ENCODE results near the gene RASAL1. TPM values are rescaled to one million over a fixed set of nuclear protein-coding genes. Genes with fewer than 3 reads are reported as not detected.

RASAL1 gene
- total RNA-seq (under 1 TPM; 0.51 to 0.72 TPM), polyA plus RNA-seq (0.45 TPM)

DNA sequence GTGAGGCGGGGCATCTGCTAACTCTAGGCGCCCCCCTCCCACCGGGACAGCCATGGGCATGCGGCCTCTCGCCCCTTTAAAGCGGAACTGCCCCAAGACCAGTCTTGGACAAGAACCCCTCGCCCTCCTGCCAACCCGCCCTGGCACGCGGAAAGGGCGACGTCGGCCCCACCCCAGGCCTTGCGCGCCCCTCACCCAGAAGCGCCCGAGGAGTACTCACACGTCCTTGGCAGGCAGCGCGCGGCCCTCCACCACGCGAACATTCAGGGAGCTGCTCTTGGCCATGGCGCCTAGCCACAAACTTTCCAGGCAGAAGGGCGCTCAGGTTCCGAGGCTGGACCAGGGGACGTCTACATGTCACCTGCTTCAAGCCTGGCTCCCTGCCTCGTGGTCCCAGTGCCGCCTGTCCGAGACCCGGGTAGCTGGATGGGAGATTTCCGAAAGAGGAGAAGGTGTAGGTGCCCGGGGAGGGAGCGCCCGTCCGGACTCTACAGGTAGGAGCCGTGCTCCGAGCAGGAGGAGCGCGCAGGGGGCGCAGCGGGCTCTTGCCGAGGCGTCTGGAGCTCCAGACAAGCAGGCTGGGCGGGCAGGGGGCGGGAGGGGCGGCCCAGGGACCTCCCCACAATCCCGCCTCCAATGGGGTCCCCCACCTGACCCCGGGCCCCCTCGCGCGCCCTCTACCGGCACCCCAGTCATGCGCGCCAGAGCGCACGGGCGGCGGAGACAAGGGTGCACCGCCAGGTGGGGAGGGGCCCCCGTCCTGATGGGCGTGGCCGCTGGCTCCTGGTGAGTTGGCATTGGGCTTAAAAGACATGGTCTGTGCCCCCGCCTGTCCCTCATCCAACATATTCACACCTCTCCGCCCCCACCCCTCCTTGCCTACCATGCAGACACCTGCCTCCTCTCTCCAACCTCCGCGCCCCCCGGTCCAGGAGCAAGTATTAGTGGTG, at the start of gene RASAL1:
Gene RASAL1 (minus strand): TSS at position 584 of the 950 bp plus-strand sequence. CDS start 299 bp downstream, at position 285.
- Mint-ChIP-seq H3K27me3 (peaks cover 9 to 19% of the 10 kb centered on the region in 2 donors), H3K36me3 (no peaks in the 10 kb centered on the region), H3K4me3 (peak within 1 kb of the TSS; percentile 63 to 81 (median 77)), H3K9me3 (no peaks in the 10 kb centered on the region), H3K27ac (peak within 1 kb of the TSS in 7 of 8 donors; percentile 34 to 95 (median 91)), H3K4me1 (peaks cover 3 to 21% (median 12%) of the 10 kb centered on the region in 3 donors)
- DNase-seq: peak; percentile 56 to 69 (median 66)
- peaks cover 14% of the 10 kb centered on the region for H3K4me1 ChIP-seq (ENCODE audit: insufficient read depth, low read length)
- ChIA-PET POLR2A (interaction anchor here (0.5 kb wide), 1 partner anchor 100 kb away, joined by 3 read pairs; no protein-coding TSS in a partner anchor), CTCF (interaction anchor here (1.7 kb wide), 1 partner anchor 21 kb away, joined by 3 read pairs; no protein-coding TSS in a partner anchor)
- H3K27me3 ChIP-seq (ENCODE audit: insufficient read depth, low read length, poor library complexity, severe bottlenecking): no peaks in the 10 kb centered on the region
- H3K9me3 ChIP-seq (ENCODE audit: low read length): no peaks in the 10 kb centered on the region
- peak within 1 kb of the TSS; percentile 48 for H3K4me3 ChIP-seq (ENCODE audit: low read length)
- H3K27ac ChIP-seq (ENCODE audit: low read depth, low read length): no peak within 1 kb of the TSS
- no peaks in the 10 kb centered on the region for H3K36me3 ChIP-seq (ENCODE audit: insufficient read depth, low read length)

GRCh38 chr12:113184900-113185179, 49.3 kb upstream of the RASAL1 start:
- no peaks in the 10 kb centered on the region for H3K27me3 ChIP-seq (ENCODE audit: insufficient read depth, low read length, poor library complexity, severe bottlenecking)
- Mint-ChIP-seq H3K4me1 (peaks cover 28 to 51% (median 49%) of the 10 kb centered on the region in 3 donors), H3K27me3 (no peaks in the 10 kb centered on the region), H3K27ac (peak overlapping the region; percentile 96 to 99 (median 97)), H3K36me3 (peaks cover 0 to 49% (median 6%) of the 10 kb centered on the region in 3 donors), H3K9me3 (no peaks in the 10 kb centered on the region), H3K4me3 (peak overlapping the region; percentile 94 to 100 (median 96))
- peak overlapping the region; percentile 85 for H3K4me3 ChIP-seq (ENCODE audit: low read length)
- ChIA-PET POLR2A (interaction anchor here (0.7 to 1.8 kb wide), 3 partner anchors 38 to 880 kb away, joined by 3 to 11 read pairs (median 3); partner anchors contain the start of genes OAS2 and TPCN1), CTCF (interaction anchor here (0.8 to 4.0 kb wide), 3 partner anchors 11 to 136 kb away, joined by 3 to 27 read pairs (median 4); no protein-coding TSS in a partner anchor)
- H3K4me1 ChIP-seq (ENCODE audit: insufficient read depth, low read length): peaks cover 31% of the 10 kb centered on the region
- H3K27ac ChIP-seq (ENCODE audit: low read depth, low read length): peak overlapping the region; percentile 89
- no peaks in the 10 kb centered on the region for H3K9me3 ChIP-seq (ENCODE audit: low read length)
- H3K36me3 ChIP-seq (ENCODE audit: insufficient read depth, low read length): peaks cover 14% of the 10 kb centered on the region
- peak; percentile 82 to 92 (median 89) for DNase-seq

DNA sequence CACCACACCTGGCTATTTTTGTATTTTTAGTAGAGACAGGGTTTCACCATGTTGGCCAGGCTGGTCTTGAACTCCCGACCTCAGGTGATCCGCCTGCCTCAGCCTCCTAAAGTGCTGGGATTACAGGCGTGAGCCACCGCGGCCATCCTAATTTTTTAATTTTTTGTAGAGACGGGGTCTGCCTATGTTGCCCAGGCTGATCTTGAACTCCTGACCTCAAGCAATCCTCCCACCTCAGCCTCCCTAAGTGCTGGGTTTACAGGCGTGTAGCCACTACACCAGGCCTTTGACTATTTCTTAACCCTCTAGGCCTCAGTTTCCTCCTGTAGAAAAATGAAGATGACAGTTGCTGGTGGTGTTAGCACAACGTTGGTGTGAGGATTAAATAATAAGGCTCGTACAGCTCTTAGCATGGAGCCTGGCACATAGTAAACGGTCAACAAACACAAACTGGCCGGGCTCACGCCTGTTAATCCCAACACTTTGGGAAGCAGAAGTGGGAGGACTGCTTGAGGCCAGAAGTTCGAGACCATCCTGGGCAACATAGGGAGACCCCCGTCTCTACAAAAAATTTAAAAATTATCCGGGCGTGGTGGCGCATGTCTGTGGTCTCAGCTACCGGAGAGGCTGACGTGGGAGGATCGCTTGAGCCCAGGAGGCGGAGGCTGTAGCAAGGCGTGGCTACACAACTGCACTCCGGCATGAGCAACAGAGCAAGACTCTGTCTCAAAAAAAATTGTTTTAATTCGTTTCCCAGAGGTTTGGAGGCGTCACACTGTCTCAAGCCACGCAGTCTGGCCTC, 48.7 kb upstream of the RASAL1 start:
- POLR2A ChIA-PET: interaction anchor here (0.7 to 1.8 kb wide), 3 partner anchors 38 to 880 kb away, joined by 3 to 11 read pairs (median 3); partner anchors contain the start of genes OAS2 and TPCN1
- Histone ChIP-seq H3K27ac (ENCODE audit: low read depth, low read length) (peak overlapping the region; percentile 89), H3K36me3 (ENCODE audit: insufficient read depth, low read length) (peaks cover 18% of the 10 kb centered on the region), H3K4me1 (ENCODE audit: insufficient read depth, low read length) (peaks cover 31% of the 10 kb centered on the region), H3K9me3 (ENCODE audit: low read length) (no peaks in the 10 kb centered on the region), H3K27me3 (ENCODE audit: insufficient read depth, low read length, poor library complexity, severe bottlenecking) (no peaks in the 10 kb centered on the region), H3K4me3 (ENCODE audit: low read length) (peak overlapping the region; percentile 85)
- Mint-ChIP-seq H3K27me3 (no peaks in the 10 kb centered on the region), H3K9me3 (no peaks in the 10 kb centered on the region), H3K4me1 (peaks cover 28 to 51% (median 48%) of the 10 kb centered on the region in 3 donors), H3K27ac (peak overlapping the region; percentile 96 to 99 (median 97)), H3K4me3 (peak overlapping the region; percentile 94 to 100 (median 96)), H3K36me3 (peaks cover 0 to 53% (median 4%) of the 10 kb centered on the region in 3 donors)
- DNase-seq: no peak
- CTCF ChIA-PET: interaction anchor here (0.8 to 4.0 kb wide), 3 partner anchors 10 to 136 kb away, joined by 3 to 27 read pairs (median 4); no protein-coding TSS in a partner anchor

GRCh38 chr12:113183030-113183589, 47.5 kb upstream of the RASAL1 start:
- peak overlapping the region; percentile 28 to 100 (median 48) for H3K4me3 Mint-ChIP-seq
- peaks cover 28% of the 10 kb centered on the region for H3K36me3 ChIP-seq (ENCODE audit: insufficient read depth, low read length)
- peaks cover 2 to 57% (median 4%) of the 10 kb centered on the region in 3 donors for H3K36me3 Mint-ChIP-seq
- H3K27me3 ChIP-seq (ENCODE audit: insufficient read depth, low read length, poor library complexity, severe bottlenecking): no peaks in the 10 kb centered on the region
- no peak for DNase-seq
- H3K9me3 ChIP-seq (ENCODE audit: low read length): no peaks in the 10 kb centered on the region
- H3K27ac Mint-ChIP-seq: peak overlapping the region in 6 of 8 donors; percentile 27 to 98 (median 56)
- peaks cover 28 to 51% (median 45%) of the 10 kb centered on the region in 3 donors for H3K4me1 Mint-ChIP-seq
- POLR2A ChIA-PET: no interaction called here
- H3K27ac ChIP-seq (ENCODE audit: low read depth, low read length): no peak overlapping the region
- CTCF ChIA-PET: interaction anchor here (4.0 kb wide), 1 partner anchor 9 kb away, joined by 27 read pairs; no protein-coding TSS in a partner anchor
- H3K4me3 ChIP-seq (ENCODE audit: low read length): no peak overlapping the region
- H3K4me1 ChIP-seq (ENCODE audit: insufficient read depth, low read length): peaks cover 31% of the 10 kb centered on the region
- H3K9me3 Mint-ChIP-seq: no peaks in the 10 kb centered on the region
- no peaks in the 10 kb centered on the region for H3K27me3 Mint-ChIP-seq

GRCh38 chr12:113181975-113182374, 46.4 kb upstream of the RASAL1 start:
- peaks cover 26 to 41% (median 37%) of the 10 kb centered on the region in 3 donors for H3K4me1 Mint-ChIP-seq
- H3K4me3 Mint-ChIP-seq: peak overlapping the region in 1 of 7 donors; percentile 44
- no peak overlapping the region for H3K27ac ChIP-seq (ENCODE audit: low read depth, low read length)
- H3K27me3 ChIP-seq (ENCODE audit: insufficient read depth, low read length, poor library complexity, severe bottlenecking): no peaks in the 10 kb centered on the region
- ChIA-PET POLR2A (interaction anchor here (0.7 kb wide), 1 partner anchor 21 kb away, joined by 3 read pairs; no protein-coding TSS in a partner anchor), CTCF (interaction anchor here (1.5 kb wide), 1 partner anchor 40 kb away, joined by 3 read pairs; no protein-coding TSS in a partner anchor)
- H3K9me3 ChIP-seq (ENCODE audit: low read length): no peaks in the 10 kb centered on the region
- DNase-seq: no peak
- no peak overlapping the region for H3K4me3 ChIP-seq (ENCODE audit: low read length)
- peaks cover 40% of the 10 kb centered on the region for H3K36me3 ChIP-seq (ENCODE audit: insufficient read depth, low read length)
- H3K27ac Mint-ChIP-seq: peak overlapping the region in 2 of 8 donors; percentile 34 to 81
- no peaks in the 10 kb centered on the region for H3K27me3 Mint-ChIP-seq
- H3K36me3 Mint-ChIP-seq: peaks cover 11 to 64% (median 11%) of the 10 kb centered on the region in 3 donors
- peaks cover 27% of the 10 kb centered on the region for H3K4me1 ChIP-seq (ENCODE audit: insufficient read depth, low read length)
- H3K9me3 Mint-ChIP-seq: no peaks in the 10 kb centered on the region

DNA sequence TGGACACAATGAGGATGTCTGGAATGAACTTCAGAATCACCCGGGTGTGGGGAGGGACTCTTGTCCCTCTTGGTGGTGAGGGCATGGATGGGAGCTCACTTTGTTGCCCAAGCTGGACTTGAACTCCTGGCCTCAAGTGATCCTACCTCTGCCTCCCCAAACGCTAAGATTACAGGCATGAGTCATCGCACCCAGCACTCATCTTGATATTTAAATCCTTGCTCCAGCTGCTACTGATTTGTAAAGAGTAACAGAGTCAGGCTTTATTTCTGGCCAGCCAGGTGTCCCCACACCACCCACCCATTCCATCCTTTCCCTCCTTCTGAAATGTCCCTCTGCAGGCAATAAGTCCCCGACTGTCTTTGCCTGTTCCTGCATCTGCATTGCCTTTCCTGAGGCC, 44.8 kb upstream of the RASAL1 start:
- CTCF ChIA-PET: interaction anchor here (2.0 kb wide), 1 partner anchor 131 kb away, joined by 6 read pairs; no protein-coding TSS in a partner anchor
- peak overlapping the region in 1 of 8 donors; percentile 95 for H3K27ac Mint-ChIP-seq

DNA sequence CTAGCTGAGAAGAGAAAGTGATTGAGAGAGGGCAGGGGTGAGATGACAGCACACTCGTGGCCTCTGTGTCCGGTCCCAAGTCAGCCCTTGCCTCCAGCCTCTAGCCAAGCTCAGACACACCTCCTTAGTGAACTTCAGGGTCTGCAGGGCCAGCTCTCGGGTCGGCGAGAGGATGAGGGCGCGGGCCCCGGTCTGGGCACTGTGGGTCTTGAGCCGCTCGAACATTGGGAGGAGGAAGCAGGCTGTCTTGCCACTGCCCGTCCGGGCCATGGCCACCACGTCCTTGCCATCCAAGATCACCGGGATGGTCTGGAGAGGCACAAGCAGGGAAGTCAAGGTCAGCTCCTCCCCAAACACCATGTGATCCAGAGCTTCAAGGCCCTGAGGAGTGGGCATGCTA, 43.5 kb upstream of the RASAL1 start:
- Mint-ChIP-seq H3K27me3 (no peaks in the 10 kb centered on the region), H3K4me1 (peaks cover 14 to 28% (median 22%) of the 10 kb centered on the region in 3 donors), H3K27ac (peak overlapping the region in 1 of 8 donors; percentile 86), H3K9me3 (no peaks in the 10 kb centered on the region), H3K4me3 (no peak overlapping the region), H3K36me3 (peaks cover 16 to 76% (median 21%) of the 10 kb centered on the region in 3 donors)
- ChIA-PET POLR2A (no interaction called here), CTCF (interaction anchor here (0.6 to 1.3 kb wide), 4 partner anchors 25 to 156 kb away, joined by 3 to 6 read pairs (median 4); partner anchors contain the start of genes SLC8B1 and TPCN1)
- Histone ChIP-seq H3K36me3 (ENCODE audit: insufficient read depth, low read length) (peaks cover 52% of the 10 kb centered on the region), H3K27me3 (ENCODE audit: insufficient read depth, low read length, poor library complexity, severe bottlenecking) (no peaks in the 10 kb centered on the region), H3K4me1 (ENCODE audit: insufficient read depth, low read length) (peaks cover 11% of the 10 kb centered on the region), H3K4me3 (ENCODE audit: low read length) (no peak overlapping the region), H3K27ac (ENCODE audit: low read depth, low read length) (no peak overlapping the region), H3K9me3 (ENCODE audit: low read length) (no peaks in the 10 kb centered on the region)
- no peak for DNase-seq

More for the DNA sequence above, 44.8 kb upstream of the RASAL1 start:
- DNase-seq: no peak
- Mint-ChIP-seq H3K27me3 (no peaks in the 10 kb centered on the region), H3K4me1 (peaks cover 16 to 31% (median 27%) of the 10 kb centered on the region in 3 donors), H3K4me3 (peak overlapping the region in 1 of 7 donors; percentile 56), H3K9me3 (no peaks in the 10 kb centered on the region), H3K36me3 (peaks cover 12 to 71% (median 15%) of the 10 kb centered on the region in 3 donors)
- H3K36me3 ChIP-seq (ENCODE audit: insufficient read depth, low read length): peaks cover 45% of the 10 kb centered on the region
- POLR2A ChIA-PET: no interaction called here
- H3K27me3 ChIP-seq (ENCODE audit: insufficient read depth, low read length, poor library complexity, severe bottlenecking): no peaks in the 10 kb centered on the region
- H3K27ac ChIP-seq (ENCODE audit: low read depth, low read length): no peak overlapping the region
- H3K9me3 ChIP-seq (ENCODE audit: low read length): no peaks in the 10 kb centered on the region
- H3K4me3 ChIP-seq (ENCODE audit: low read length): no peak overlapping the region
- peaks cover 16% of the 10 kb centered on the region for H3K4me1 ChIP-seq (ENCODE audit: insufficient read depth, low read length)

Measured in CD8-positive, alpha-beta memory T cell (primary cell).